Peyer's patch (tissue), 4 donors: Measurements from ENCODE around the gene KCNIP3.

Source experiments
- POLR2A ChIP-seq, 2 donors: fragments of 450-650 bp; IDR thresholded peaks; one replicate each; pipeline ENCODE4 v1.5.1; 2017; ENCODE audit warnings: antibody characterized with exemption in 2 of 2, mild to moderate bottlenecking in 2 of 2, moderate library complexity in 2 of 2
- TF ChIP-seq, protein P1 (sequence below), 6 experiments: fragments of 450-650 bp in 4 of 6; fragments of 200-600 bp in 2 of 6; sonication (generic) in 1 of 6; IDR thresholded peaks; one replicate each; pipeline ENCODE4 v1.5.1; 2017 to 2019; ENCODE audit warnings: antibody characterized with exemption in 6 of 6, mild to moderate bottlenecking in 3 of 6, moderate library complexity in 1 of 6

DNA sequence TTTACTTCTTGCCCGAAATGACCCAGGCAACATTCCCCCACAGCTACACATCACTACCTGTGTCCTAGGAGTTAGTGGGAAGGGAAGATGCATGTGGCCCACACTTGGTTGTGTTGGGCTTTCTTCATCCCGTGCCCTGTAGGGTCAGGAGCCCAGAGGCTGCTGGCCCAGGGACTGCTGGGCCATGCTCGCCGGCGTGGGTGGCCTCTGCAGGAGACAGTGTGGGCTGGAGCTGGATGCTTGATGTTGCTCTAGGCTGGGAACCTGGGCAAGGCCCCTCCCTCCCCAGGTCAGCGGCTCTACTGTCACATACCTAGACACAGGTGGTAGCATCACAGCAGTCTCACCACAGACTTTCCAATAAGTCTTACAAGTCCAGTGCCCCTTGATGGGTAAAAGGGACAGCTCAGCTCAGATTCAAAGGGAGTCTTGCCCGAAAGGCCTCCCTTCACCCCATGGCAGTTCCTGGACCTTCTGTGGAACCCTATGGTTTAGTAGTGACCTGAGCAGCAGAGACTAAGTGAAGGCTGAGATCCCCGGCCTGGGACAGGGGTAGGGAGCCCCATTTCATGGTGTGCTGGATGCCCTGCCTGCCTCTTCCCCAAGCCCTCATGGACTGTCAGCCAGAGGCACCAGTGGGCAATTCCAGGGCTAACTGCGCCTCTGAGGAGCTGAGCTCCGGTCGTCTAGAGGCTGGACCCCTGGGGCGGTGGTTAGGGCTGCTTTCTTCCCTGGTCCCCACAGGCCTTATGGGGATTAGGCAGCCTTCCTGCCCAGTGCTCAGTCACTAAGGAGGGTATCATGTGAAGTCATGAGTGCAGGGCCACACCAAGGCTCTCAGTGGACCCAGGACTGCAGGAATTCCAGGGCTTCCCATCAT lies 59.9 kb downstream of the KCNIP3 start:
- TF ChIP-seq, protein P1, sequence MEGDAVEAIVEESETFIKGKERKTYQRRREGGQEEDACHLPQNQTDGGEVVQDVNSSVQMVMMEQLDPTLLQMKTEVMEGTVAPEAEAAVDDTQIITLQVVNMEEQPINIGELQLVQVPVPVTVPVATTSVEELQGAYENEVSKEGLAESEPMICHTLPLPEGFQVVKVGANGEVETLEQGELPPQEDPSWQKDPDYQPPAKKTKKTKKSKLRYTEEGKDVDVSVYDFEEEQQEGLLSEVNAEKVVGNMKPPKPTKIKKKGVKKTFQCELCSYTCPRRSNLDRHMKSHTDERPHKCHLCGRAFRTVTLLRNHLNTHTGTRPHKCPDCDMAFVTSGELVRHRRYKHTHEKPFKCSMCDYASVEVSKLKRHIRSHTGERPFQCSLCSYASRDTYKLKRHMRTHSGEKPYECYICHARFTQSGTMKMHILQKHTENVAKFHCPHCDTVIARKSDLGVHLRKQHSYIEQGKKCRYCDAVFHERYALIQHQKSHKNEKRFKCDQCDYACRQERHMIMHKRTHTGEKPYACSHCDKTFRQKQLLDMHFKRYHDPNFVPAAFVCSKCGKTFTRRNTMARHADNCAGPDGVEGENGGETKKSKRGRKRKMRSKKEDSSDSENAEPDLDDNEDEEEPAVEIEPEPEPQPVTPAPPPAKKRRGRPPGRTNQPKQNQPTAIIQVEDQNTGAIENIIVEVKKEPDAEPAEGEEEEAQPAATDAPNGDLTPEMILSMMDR (IDR thresholded peaks at IDR 0.05), result no peak
- TF ChIP-seq POLR2A (IDR thresholded peaks at IDR 0.05), result no peak
